D721Med (cell line): ENCODE data around the gene MAN1C1.

Experiments used
- DNase-seq: peaks from one replicate; pipeline ENCODE4 v3.0.0; 2011; ENCODE audit warnings: low spot score; ENCODE audit not compliant: insufficient read length
- FAIRE-seq: peaks from 2 replicates; lab custom pipeline; 2011; peaks lifted over from hg19 to GRCh38; lab: Jason Lieb, UNC
- CTCF ChIP-seq: IDR thresholded peaks from 2 replicates; pipeline ENCODE4 v1.5.1; 2012; ENCODE audit warnings: mild to moderate bottlenecking, control low read depth; ENCODE audit not compliant: insufficient read depth; ENCODE audit errors: missing control alignments

Gene MAN1C1

GRCh38 chr1:25710583-25711347 is 94.2 kb downstream of the MAN1C1 start:
- no peak for TF ChIP-seq CTCF
- no peak for DNase-seq
- no peak for FAIRE-seq

GRCh38 chr1:25711555-25712298 is 95.1 kb downstream of the MAN1C1 start:
- FAIRE-seq (no peak), DNase-seq (no peak)
- no peak for TF ChIP-seq CTCF

- no peak for FAIRE-seq
- TF ChIP-seq CTCF: no peak
- no peak for DNase-seq
Measured at GRCh38 chr1:25712299-25712970, 95.8 kb downstream of the MAN1C1 start.

- DNase-seq (no peak), FAIRE-seq (no peak)
- TF ChIP-seq CTCF: no peak
Measured at GRCh38 chr1:25713961-25714360, 97.4 kb downstream of the MAN1C1 start.

GRCh38 chr1:25714372-25714931 is 97.9 kb downstream of the MAN1C1 start:
- DNase-seq (no peak), FAIRE-seq (no peak)
- TF ChIP-seq CTCF: no peak

- no peak for TF ChIP-seq CTCF
- DNase-seq: no peak
- no peak for FAIRE-seq
Measured at GRCh38 chr1:25715888-25716287, 99.3 kb downstream of the MAN1C1 start.
